HG03025 (cell line): Measurements from ENCODE around the gene ATP2C2.
"Not testable (repeated sequence)": the region's sequence is repeated elsewhere in the genome, so short reads cannot be mapped to it uniquely, and the experiment has no call there.

Source experiments
- ATAC-seq: cut with Tn5 transposase; IDR thresholded peaks from one replicate; pipeline ENCODE4 v1.9.1; 2021; ENCODE audit warnings: mild to moderate bottlenecking, moderate library complexity; ENCODE audit not compliant: unreplicated experiment, low FRiP score

The ATP2C2 gene

DNA sequence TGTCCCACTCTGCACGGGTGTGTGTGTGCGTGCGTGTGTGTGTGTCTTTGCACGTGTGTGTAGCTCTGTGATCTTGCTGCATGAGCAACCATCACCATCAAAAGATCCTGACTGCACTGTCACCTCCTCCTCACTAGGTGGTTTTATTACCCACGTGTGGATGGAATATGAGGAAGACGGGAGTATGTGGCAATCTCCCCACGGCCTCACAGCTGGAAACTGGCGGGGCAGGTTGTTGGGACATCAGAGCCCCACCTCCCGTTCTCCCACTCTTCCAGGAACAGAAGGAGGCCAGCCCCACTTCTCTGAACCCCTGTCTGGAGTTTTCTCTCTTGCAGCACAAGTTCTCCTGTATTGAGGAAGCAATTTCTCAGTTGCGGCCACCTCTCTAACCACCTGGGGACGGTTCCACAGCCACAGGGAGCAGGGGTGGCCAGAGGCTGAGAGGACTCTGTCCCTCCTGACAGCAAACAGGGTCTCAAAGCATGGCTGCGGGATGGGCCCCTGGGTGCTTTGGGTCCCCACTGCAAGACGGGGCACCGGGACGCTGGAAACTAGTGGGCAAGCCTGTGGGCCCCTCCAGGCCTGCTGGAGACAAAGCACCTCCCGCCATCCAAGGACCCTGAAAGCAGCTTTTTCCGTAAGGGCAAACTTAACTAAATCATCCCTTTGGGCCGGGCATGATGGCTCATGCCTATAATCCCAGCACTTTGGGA is 27.9 kb upstream of the ATP2C2 start:
- no peak for ATAC-seq

DNA sequence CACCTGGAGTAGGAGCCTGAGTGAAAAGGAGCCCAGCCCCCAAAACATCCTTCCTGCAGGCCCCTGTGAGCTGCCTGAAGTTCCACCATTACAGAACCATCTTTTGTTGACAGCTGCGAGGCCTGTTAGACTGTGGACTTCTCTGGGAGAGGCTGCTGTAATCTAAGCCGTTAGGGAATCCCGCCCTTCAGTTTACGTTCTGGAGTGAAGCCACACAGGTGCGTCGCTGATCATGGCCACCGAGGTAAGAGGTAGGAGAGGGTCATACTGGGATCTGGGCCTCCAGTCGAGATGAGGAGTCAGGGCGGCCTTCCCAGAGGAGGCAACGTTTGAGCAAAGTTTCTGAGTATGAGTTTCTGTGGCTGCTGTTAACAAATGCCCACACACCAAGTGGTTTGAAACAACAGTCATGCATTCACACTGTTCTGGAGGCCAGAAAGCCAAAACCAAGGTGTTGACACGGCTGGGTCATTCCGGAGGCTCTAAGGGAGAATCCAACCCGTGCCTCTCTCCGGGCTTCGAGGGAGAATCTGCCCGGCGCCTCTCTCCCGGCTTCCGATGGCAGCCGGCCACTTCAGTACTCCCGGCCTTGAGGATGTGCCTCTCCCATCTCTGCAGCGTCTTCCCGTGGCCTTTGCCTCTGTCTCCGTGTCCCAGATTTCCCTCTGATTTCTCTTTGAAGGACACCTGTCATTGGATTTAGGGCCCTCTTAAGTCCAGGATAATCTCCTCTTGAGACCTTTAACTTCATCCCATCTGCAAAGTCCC is 26.6 kb upstream of the ATP2C2 start:
- ATAC-seq = no peak

DNA sequence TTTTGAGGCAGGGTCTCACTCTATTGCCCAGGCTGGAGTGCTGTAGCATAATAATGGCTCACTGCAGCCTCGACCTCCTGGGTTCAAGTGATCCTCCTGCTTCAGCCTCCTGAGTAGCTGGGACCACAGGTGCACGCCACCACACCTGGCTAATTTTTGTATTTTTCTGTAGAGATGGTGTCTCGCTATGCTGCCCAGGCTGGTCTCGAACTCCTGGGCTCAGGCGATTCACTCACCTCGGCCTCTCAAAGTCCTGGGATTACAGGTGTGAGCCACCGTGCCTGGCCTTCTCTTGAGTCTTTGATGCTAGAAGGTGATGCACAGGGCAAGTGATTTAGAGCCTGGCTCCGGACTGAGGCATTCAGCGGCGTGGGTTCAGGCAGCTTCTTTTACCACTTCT is 24.5 kb upstream of the ATP2C2 start:
- ATAC-seq = not testable (repeated sequence)

DNA sequence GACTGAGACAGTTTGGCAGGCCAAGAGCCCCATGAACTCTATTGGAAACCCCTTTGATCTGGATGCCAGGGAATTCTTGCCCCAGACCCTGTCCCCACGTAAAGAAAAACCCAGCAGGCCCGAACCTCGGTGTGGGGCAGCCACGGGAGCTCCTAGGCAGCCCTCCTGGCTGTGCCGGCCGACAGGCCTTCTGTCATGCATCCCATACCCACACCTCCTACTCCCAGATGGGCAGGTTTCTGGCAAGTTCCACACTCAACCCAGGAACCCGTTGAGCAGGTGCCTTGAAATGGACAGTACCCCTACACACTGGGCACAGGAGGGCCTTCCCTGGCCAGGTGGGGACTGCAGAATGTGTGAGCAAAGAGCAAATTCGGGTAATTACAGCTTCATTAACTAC is 23.6 kb upstream of the ATP2C2 start:
- no peak for ATAC-seq

DNA sequence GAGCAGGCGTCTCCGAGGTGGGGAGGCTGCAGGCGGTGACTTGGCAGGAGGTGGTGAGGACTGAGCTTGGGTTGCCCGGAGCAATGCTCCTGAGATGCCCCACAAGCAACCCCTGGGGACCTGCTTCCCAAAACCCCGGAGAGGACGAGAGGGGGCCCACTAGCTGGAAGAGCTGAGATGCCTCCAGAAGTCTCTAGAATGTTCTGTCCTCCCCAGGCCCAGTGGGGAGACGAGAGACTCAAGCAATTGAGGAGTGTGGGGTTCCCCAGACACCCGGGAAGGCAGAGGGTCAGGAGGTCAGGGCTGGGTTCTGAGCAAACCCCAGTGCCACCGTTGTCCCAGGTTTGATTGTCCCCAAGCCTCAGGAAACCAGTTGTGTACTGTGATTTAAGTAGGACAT is 21.2 kb upstream of the ATP2C2 start:
- no peak for ATAC-seq

DNA sequence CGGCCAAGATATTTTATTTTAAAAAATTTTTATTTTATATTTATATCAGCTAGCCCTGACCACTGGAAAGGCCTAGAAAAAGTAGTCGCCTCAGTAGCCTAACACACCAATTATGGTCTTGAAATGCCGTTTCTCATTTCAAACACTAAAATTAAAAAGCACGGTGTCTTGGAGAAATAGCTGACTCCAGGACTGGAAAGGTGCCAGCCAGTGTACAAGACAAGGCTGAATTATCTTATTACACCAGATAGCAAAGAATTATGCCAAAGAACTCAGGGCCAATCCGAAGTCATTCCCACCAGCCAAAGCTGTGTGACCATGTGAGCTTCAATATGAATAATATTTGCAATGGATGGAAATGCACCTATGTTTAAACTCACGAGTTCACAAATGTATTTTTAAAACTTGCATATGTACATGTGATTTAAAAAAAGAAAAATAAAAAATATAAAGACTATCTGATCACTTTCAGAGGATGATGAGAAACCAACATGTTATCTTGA is 19.9 kb upstream of the ATP2C2 start:
- no peak for ATAC-seq

DNA sequence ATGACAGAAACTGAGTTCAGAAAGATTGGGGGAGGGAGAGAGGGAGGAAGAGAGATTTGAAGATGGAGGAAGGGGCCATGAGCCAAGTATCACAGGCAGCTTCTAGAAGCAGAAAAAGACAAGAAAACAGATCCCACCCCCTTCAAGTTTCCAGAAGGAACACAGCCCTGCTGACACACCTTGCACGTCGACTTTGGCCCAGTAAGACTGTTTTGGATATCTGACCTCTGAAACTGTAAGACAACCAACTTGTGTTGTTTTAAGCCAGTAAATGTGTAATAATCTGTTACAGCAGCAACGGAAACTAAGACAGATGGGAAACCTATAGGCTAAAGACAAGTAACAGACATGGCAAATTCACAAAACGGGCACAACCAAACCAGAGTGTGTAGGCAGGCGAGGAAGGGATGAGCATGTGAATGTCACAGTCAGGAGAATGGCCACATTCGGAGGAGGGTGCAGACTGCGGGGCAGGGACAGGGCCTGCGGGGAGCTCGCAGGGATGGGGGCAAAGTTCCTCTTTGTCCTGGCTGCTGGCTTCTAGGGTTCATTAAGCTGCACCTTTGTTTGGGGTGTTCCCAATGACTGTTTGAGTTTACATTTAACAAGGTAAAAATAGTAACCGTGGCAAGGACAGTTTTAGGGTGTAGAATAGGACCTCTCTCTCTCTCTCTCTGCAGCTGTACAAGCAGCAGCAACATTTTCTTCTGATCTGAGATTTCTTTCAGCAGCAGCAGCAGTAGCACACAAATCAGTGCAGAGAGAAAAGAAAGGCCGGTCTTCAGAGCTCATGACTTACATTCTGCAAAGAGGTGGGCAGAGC is 18.3 kb upstream of the ATP2C2 start:
- no peak for ATAC-seq

DNA sequence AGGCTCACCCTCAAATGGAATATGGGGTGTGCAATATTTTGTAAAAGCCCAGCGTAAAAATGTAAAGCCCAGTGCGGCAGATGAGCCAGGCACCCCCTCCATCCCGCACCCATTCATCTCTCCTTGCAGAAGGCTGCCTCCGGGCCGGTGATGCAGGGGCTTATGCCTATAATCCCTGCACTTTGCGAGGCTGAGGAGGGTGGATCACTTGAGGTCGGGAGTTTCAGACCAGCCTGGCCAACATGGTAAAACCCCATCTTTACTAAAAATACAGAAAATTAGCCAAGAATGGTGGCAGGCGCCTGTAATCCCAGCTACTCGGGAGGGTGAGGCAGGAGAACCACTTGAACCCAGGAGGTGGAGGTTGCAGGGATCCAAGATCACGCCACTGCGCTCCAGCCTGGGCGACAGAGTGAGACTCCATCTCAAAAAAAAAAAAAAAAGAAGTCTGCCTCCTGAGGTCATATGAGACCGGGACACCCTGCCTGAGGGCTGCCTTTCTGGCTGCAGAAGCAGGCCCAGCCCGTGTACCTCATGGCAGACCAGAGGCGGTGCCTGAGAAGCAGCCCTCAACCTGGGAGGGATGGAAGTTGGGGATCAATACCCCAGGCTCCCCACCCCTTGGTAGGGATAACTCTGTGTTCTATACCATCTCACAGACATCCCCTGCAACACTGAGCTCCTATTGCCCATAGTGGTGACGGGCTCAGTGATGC is 17.5 kb upstream of the ATP2C2 start:
- ATAC-seq = no peak

DNA sequence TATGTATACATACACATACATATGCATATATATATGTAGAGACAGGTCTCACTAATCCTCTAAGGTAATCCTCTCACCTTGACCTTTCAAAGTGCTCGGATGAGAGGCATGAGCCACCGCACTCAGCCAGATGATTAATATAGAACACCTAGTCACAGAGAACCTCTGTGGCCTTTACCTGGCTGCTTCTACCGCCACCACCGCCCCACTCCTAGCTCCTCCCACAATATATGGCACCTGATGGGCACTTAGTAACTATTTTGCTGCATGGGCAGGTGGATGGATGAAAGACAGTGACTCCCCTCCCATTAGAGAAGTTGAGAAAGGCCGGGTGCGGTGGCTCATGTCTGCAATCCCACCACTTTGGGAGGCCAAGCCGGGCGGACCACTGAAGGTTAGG is 16.7 kb upstream of the ATP2C2 start:
- no peak for ATAC-seq

DNA sequence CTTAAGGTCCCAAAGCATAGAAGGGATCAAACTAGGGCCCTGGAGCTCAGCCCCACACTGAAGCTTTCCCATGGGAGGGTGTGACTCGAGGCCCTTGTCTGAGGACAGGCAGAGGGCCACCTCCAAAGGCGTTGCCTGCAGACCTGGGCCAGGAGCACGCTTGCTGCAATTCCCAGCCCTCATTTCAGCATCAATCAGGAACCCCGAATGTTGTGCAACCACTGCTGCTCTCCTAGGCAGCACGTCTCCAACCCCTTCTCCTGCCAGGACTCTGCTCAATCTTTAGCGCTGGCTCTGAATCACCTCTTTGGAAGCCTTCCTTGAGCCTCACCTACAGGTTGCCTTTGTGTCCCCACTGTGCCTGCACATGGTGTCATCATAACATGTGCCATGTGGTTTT is 14.0 kb upstream of the ATP2C2 start:
- ATAC-seq = no peak

DNA sequence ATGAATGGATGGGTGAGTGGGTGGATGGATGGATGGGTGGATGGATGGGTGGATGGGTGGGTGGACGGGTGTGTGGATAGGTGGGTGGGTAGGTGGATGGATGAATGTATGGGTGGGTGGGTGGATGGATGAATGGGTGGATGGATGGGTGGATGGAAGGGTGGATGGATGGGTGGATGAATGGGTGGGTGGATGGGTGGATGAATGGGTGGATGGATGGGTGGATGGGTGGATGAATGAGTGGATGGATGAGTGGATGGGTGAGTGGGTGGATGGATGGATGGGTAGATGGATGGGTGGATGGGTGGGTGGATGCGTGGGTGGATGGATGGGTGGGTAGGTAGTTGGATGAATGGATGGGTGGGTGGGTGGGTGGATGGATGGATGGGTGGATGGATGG is 13.2 kb upstream of the ATP2C2 start:
- no peak for ATAC-seq

DNA sequence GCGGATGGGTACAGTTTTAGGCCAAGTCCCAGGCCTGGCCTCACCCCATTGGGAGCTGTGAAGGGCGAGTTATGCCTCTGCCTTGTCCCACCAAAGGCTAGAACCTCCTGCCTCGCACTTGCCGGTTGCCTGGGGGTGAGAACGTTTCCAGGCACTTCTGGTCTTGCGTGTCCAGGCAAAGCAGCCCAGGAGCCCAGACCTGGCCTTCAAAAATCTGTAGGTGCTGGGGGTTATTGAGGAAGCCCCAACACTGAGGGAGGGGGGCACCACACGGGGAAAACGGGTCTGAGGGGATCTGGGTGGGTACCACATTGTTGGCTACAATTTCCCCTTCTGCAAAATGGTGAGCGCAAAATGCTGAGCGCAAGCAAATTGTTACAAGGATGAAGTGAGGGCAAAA is 12.2 kb upstream of the ATP2C2 start:
- no peak for ATAC-seq

DNA sequence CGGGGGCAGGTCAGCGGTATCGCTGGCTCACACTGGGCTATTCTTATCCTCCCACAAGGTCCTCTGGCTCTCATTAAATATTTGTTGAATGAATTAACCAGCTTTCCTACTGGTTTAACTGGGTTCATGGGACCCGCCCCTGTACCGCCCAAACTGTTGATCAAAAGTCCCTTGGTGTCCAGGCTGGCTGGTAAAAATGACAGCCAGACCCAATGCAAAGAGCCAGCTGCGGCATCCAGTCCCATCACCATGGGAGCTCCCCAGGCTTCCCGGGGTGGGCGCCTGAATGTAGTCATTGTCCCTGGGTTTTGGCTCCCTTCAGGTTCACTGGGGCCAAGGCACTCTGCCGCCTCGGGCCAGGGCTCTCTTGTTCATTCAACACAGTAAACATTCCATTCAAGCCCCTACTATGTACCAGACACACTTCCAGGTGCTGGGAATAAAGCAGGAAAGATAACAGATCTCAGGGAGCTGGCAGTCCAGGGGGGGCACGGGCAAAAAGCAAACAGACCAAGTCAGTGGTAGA is 11.7 kb upstream of the ATP2C2 start:
- ATAC-seq = no peak

DNA sequence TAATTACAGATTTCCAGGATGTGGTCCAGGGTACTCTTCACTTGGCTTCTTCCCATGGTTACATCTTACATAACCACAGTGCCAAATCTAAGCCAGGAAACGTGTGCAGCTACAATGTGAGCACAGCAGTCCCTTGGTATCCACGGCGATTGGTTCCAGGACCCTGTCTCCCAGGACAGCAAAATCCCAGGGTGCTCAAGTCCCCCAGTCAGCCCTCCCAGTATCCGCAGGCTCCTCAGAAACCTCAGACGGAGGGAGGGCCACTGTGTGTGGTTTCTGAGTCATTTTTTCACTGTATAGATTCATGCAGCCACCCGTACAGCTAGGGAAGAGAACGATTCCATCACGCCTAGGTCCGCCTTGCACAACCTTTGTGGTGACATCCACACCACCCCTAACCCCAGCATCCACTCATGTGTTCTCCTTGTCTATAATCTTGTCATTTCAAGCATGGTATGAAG is 11.1 kb upstream of the ATP2C2 start:
- ATAC-seq = no peak

DNA sequence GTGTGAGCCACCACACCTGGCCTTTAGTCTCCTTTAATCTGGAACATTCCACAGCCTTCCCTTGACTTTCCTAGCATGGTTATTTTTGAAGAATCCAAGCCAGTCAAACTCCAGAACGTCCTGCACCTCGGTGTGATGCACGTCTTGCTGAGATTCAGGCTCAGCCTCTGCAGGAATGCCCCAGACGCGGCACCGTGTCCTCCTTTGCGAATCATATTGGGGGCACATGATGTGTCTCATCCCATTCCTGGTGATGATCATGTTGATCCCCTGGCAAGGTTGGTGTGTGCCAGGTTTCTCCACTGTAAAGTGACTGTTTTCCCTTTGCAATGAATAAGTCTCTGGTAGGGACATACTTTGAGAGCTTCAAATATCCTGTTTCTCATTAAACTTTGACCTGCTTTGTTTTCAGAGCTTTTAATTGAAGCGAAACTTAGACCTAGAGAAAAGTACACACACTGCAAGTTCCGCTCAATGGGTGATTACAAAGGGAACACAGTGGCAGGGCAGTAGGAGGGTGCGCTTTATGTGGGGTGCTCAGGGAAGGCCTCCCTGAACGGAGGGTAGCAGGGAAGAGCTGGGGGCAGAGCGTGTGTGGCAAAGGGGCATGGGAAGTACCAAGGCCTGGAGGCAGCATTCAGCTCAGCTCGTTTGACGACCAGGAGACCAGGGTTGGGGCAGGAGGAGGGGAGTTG is 9.6 kb upstream of the ATP2C2 start:
- no peak for ATAC-seq

DNA sequence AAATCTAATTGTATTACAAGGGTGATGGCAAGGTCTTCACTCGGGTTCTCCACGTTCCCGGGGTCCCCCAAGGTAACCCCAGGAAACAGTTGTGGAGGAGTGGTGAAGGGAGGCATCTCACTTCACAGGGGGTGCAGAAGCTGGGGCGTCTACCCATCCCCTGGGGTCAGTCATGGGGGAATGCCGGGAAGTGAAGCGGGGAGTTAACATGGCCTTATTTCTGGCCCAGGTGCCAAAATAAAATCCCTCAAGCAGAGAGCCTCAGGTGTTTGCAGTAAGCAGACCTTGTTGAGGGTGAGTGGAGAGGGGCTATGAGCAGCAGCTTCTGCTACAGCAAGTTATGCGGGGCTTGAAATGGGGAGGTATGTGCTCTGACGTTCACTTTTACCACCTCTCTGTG is 9.0 kb upstream of the ATP2C2 start:
- ATAC-seq = no peak

DNA sequence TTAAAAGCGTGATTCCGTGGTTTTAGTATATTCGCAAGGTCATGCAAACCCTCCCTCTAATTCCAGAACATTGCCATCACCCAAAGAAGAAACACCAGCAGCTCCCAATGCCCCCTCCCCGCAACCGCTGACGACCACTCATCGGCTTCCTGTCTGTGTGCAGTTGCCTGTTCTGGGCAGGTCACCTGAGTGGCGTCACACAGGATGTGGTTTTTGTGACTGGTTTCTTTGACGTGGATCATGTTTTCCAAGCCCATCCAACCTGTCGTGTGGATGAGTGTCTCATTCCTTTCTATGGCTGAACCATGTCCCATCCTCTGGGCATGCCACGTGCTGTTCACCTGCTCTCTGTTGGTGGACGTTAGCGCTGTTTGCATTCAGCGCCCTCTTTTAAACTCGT is 8.2 kb upstream of the ATP2C2 start:
- ATAC-seq = no peak

DNA sequence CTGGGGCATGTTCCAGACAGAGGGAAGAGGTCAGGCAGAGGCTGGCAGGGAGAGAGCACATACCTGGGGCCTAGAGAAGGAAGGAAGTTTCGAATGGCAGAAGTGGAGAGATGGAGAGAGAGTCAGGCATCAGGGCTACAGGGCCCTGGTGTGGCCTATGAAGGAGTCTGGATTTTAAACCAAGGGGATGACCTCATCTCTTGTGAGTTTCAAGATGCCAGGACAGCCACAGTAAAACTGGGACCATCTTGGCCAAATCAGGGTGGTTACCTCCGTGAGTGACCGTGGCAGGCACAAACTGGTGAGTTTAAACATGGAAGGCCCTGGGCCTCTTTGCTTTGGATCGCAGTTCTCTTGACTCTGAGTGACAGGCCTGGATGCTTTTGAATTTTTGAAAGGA is 7.6 kb upstream of the ATP2C2 start:
- ATAC-seq = no peak

DNA sequence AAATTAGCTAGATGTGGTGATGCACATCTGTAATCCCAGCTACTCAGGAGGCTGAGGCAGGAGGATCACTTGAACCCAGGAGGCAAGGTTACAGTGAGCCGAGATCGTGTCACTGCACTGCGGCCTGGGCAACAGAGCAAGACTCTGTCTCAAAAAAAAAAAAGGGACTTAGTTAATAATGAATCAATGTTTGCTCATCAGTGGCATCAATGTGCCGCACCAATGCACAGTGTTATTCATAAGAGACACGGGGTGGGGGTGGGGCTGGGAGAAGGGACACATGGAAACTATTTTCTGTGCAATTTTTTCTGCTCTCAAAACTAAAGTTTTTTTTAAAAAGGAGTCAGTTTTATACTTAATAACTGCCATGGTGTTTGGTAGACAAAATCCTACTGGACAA is 6.8 kb upstream of the ATP2C2 start:
- no peak for ATAC-seq

DNA sequence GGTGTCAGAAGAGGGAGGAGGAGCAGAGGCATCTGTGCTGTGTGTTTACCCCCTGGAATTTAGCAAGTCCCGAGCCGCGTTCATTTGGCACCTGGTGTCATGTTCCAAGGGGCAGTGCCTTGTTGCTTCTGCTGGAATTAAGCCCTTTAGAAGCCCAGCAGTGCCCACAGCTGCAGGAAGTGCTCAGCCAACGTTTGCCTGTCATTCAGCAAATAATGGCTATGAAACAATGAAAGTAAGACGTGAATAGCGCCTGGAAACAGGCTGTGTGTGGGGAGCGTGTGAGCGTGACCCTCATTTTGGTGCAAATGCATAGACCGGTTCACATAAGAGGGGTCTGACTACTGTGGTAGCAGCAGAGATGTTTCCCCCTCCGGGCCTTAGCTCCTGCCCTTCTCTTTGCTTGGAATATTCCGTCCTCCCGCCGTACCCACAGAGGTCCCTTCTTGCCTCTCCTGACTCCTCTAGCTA is 5.8 kb upstream of the ATP2C2 start:
- no peak for ATAC-seq
